H1 (cell line): ENCODE measurements around the gene CS. TPM values are rescaled to one million over a fixed set of nuclear protein-coding genes. Genes with fewer than 3 reads are reported as not detected.

Experiments
- CHD7 ChIP-seq: fragments of 300-600 bp; sonication (generic); IDR thresholded peaks from 2 replicates; pipeline ENCODE4 v1.7.1; 2012; ENCODE audit warnings: low read length, moderate library complexity, mild to moderate bottlenecking, inconsistent platforms; ENCODE audit not compliant: insufficient replicate concordance
- polyA plus RNA-seq, 7 experiments: library from polyadenylated mRNA; depleted of rRNA in 3 of 7; stranded (reverse) in 5 of 7; unstranded in 2 of 7; fragments of >200 nt in 5 of 7; fragments of 200-250 nt in 2 of 7; gene quantifications; 1 replicate in 5 of 7; 2 replicates in 1 of 7; 4 replicates in 1 of 7; pipeline versions ENCODE4 v1.2.1 to v1.2.3, GENCODE V29; 2011 to 2013; ENCODE audit warnings: missing spikeins in 2 of 7, mixed read lengths in 2 of 7
- total RNA-seq: library from RNA; stranded (reverse); fragmentation: NEBNext Ultra II Directional; extraction: Animal tissue kit (Norgen Biotek cat#: 25700); gene quantifications from 2 replicates; pipeline ENCODE4 v1.2.1, GENCODE V29; 2021

CS gene
- total and polyA plus RNA-seq, 2 of the 8 experiments (the other 6 are each of a cell fraction or from before 2014, with no cell fraction given), result 96.6 to 238 TPM

DNA sequence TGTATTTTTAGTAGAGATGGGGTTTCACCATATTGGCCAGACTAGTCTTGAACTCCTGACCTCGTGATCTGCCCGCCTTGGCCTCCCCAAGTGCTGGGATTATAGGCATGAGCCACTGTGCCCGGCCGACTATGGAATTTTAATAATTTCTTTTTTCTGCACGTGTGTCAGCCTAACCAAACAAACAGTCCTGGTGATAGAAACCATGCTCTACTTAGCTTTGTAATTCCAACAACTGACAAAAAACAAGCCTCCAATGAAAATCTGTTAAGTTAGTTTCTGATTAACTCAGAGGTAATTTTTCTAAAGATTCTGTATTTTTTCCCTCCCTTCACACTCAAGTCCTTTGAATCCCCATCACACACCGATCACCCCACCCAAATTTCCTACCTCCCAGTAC lies 18.1 kb downstream of the CS start (continued):
- no peak for TF ChIP-seq CHD7
